Karpas-422 (cell line): Measurements from ENCODE around the gene CHGA. TPM values are rescaled to one million over a fixed set of nuclear protein-coding genes. Genes with fewer than 3 reads are reported as not detected.

Experiments used
- DNase-seq: peaks from one replicate; pipeline ENCODE4 v3.0.0-alpha.2; 2015
- H2AFZ ChIP-seq: fragments of 200-600 bp; sonication (generic); 2 replicates; pipeline ENCODE4 v1.6.1; 2014; ENCODE audit warnings: antibody characterized with exemption, low read length, mixed read lengths
- H3K27ac ChIP-seq: fragments of 200-600 bp; sonication (generic); 2 replicates; pipeline ENCODE4 v1.5.1; 2014; ENCODE audit warnings: mild to moderate bottlenecking, low read length, moderate library complexity
- H3K27me3 ChIP-seq: fragments of 200-600 bp; sonication (generic); 2 replicates; pipeline ENCODE4 v1.6.1; 2014; ENCODE audit warnings: low read length, mixed read lengths
- H3K36me3 ChIP-seq: fragments of 200-600 bp; sonication (generic); 2 replicates; pipeline ENCODE4 v1.6.1; 2014; ENCODE audit warnings: low read length, mixed read lengths; ENCODE audit not compliant: insufficient read depth
- H3K4me1 ChIP-seq: fragments of 200-600 bp; sonication (generic); 2 replicates; pipeline ENCODE4 v1.6.1; 2014; ENCODE audit warnings: mild to moderate bottlenecking, low read length, mixed read lengths
- H3K4me2 ChIP-seq: fragments of 200-600 bp; sonication (generic); 2 replicates; pipeline ENCODE4 v1.6.1; 2014; ENCODE audit warnings: low read length, low read depth, mild to moderate bottlenecking; ENCODE audit not compliant: poor library complexity, severe bottlenecking
- H3K4me3 ChIP-seq: fragments of 200-600 bp; sonication (generic); 2 replicates; pipeline ENCODE4 v1.5.1; 2014; ENCODE audit warnings: mild to moderate bottlenecking, antibody characterized with exemption, low read length, mixed read lengths
- H3K79me2 ChIP-seq: fragments of 200-600 bp; sonication (generic); 2 replicates; pipeline ENCODE4 v1.6.1; 2014; ENCODE audit warnings: mild to moderate bottlenecking, low read length, mixed read lengths
- H3K9ac ChIP-seq: fragments of 200-600 bp; sonication (generic); 2 replicates; pipeline ENCODE4 v1.6.0; 2014; ENCODE audit warnings: low read length
- H3K9me2 ChIP-seq: fragments of 200-600 bp; sonication (generic), shearing (Covaris generic); replicated peaks from 2 replicates; pipeline ENCODE4 v1.6.0; 2014; ENCODE audit warnings: mild to moderate bottlenecking, low read length, moderate library complexity; ENCODE audit not compliant: insufficient read depth
- H3K9me3 ChIP-seq: fragments of 300-700, 200-600 bp; sonication (generic); 2 replicates; pipeline ENCODE4 v1.6.1; 2014; ENCODE audit warnings: low read length, mixed read lengths
- H4K20me1 ChIP-seq: fragments of 200-600 bp; sonication (generic); 2 replicates; pipeline ENCODE4 v1.6.1; 2014; ENCODE audit warnings: mild to moderate bottlenecking, antibody characterized with exemption, low read length, low read depth; ENCODE audit not compliant: insufficient read depth
- total RNA-seq: library from RNA; depleted of rRNA; stranded (reverse); fragments of >200 nt; shearing (Covaris generic); gene quantifications from 2 replicates; pipeline ENCODE4 v1.2.3, GENCODE V29; 2014; ENCODE audit warnings: low replicate concordance

Gene CHGA
- total RNA-seq, 1 experiment from 2014 or later: not detected

DNA sequence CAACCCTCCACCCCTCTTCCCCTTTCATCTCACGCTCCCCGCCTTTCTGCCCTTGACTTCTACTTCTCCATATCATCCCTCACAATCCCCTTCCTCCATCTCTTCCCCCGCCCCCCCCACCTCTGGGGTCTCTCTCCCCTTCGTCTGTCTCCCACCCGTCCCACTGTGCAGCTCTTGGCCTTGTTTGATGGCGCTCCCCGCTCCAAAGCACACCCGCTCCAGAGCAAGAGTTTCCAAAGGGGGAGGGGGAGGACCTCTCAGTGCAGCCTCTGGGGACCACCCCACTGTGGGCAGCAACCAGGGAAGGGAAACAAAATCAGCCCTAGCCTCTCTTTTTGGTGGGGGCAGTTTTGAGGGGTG is 774 bp downstream of the CHGA start:
- Histone ChIP-seq H4K20me1 (peaks cover 3% of the 10 kb centered on the region; the same call in 1 of the 2 replicates), H3K27ac (no peak overlapping the region), H3K9me3 (no peaks in the 10 kb centered on the region), H3K4me3 (no peak overlapping the region), H3K79me2 (no peaks in the 10 kb centered on the region), H3K4me1 (no peaks in the 10 kb centered on the region), H3K36me3 (no peaks in the 10 kb centered on the region), H3K9me2 (no peaks in the 10 kb centered on the region), H3K4me2 (no peak overlapping the region), H3K9ac (no peak overlapping the region), H2AFZ (no peak overlapping the region), H3K27me3 (no peaks in the 10 kb centered on the region)
- no peak for DNase-seq

DNA sequence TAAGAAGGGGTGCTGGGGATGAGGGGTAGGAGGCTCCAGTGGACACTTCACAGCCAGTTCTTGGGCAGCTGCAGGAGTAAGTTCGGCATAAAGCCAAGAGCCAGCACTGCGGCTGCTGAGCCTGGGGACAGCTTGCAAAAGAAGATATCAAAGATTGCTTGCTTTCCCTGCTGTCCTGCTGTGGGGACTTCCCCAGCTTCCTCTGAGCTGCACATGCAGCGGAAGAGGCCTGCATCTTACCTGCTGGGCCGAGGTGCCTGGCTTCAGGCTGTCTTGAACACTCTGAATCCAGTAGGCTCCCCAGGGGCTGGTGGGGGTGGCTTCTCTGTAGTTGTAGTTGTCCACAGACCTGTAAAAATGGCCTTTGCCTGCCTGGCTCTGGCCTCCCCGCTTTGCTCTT is 1.3 kb downstream of the CHGA start:
- Histone ChIP-seq H3K36me3 (no peaks in the 10 kb centered on the region), H3K9me3 (no peaks in the 10 kb centered on the region), H3K4me1 (no peaks in the 10 kb centered on the region), H2AFZ (no peak overlapping the region), H3K79me2 (no peaks in the 10 kb centered on the region), H3K9ac (no peak overlapping the region), H3K27ac (no peak overlapping the region), H3K9me2 (no peaks in the 10 kb centered on the region), H3K4me2 (no peak overlapping the region), H3K4me3 (no peak overlapping the region), H3K27me3 (no peaks in the 10 kb centered on the region), H4K20me1 (peaks cover 3% of the 10 kb centered on the region; the same call in 1 of the 2 replicates)
- DNase-seq: no peak

DNA sequence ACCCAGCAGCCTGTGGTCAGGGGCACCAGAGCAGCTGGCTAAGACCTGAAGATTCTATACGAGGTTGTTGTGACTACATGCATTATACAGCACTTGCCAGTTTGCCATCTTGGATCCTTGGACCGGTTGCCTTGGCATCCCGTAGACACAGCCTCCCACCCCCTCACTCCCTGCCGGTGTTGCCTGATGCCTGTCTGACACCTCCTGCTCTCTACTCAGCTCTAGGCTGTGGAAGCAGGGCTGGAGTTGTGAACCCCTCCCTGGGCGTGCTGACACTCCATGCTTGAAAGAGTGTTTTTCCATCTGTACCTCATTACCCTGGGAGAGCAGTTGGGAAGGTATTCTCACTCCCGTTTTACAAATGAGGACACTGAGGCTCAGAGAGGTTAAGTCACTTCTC is 2.5 kb downstream of the CHGA start:
- no peak overlapping the region for H3K27ac ChIP-seq
- no peak for DNase-seq
- H3K27me3 ChIP-seq: no peaks in the 10 kb centered on the region
- no peak overlapping the region for H2AFZ ChIP-seq
- H3K4me2 ChIP-seq: no peak overlapping the region
- H3K4me3 ChIP-seq: no peak overlapping the region
- H3K9ac ChIP-seq: no peak overlapping the region
- H3K9me3 ChIP-seq: no peaks in the 10 kb centered on the region
- no peaks in the 10 kb centered on the region for H3K9me2 ChIP-seq
- H3K79me2 ChIP-seq: no peaks in the 10 kb centered on the region
- H3K36me3 ChIP-seq: no peaks in the 10 kb centered on the region
- no peaks in the 10 kb centered on the region for H3K4me1 ChIP-seq
- H4K20me1 ChIP-seq: peaks cover 3% of the 10 kb centered on the region; the same call in 1 of the 2 replicates

DNA sequence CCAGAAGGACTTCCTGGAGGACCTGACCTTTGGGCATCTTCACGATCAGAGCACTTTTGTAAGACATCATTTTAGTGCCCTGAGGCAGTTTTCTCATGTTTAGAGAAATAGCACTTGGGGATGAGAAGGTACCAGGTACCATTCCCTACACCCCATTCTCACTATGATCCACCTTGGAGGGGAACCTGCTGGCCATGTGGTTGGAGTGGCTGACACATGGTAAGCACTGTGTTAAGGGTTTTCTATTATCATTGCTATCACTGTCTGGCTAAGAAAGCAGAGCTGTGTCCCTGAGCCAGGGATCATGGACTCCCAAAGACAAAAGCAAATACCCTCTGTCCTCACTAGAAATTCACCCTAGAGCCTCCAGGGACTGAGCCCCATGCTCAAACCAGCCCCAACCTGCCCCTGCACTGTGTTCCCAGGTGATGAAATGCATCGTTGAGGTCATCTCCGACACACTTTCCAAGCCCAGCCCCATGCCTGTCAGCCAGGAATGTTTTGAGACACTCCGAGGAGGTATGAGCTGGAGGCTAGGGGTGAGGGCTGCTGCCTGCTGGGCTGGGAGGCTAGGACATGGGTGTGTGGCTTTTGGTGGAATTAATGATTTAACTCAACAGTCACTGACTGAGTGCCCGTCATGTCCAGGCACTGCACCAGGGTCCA is 3.4 kb downstream of the CHGA start:
- Histone ChIP-seq H3K4me1 (no peaks in the 10 kb centered on the region), H3K79me2 (no peaks in the 10 kb centered on the region), H3K36me3 (no peaks in the 10 kb centered on the region), H2AFZ (no peak overlapping the region), H3K27ac (no peak overlapping the region), H4K20me1 (peaks cover 3% of the 10 kb centered on the region; the same call in 1 of the 2 replicates), H3K9me3 (no peaks in the 10 kb centered on the region), H3K4me3 (no peak overlapping the region), H3K27me3 (no peaks in the 10 kb centered on the region), H3K9me2 (no peaks in the 10 kb centered on the region), H3K4me2 (no peak overlapping the region), H3K9ac (no peak overlapping the region)
- DNase-seq: no peak

DNA sequence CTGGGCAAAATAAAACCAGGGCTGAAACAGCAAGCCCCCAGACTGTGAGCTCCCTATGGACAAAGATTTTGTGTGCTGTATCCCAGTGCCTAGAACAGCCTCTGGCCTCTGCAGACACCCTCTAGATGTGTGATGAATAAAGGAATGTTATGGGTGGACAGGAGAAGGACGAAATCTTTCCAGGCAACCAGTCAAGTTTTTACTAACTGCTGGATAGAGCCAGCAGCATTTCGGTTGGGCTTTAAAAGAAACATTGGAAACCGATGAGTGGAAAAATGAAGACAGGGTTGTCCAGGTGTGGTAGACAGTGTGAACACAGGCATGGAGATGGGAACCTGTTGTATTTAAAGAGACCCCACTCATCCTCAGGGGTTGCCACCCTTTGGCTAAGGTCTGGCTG is 4.0 kb downstream of the CHGA start:
- no peaks in the 10 kb centered on the region for H3K4me1 ChIP-seq
- H2AFZ ChIP-seq: no peak overlapping the region
- H3K4me2 ChIP-seq: no peak overlapping the region

DNA sequence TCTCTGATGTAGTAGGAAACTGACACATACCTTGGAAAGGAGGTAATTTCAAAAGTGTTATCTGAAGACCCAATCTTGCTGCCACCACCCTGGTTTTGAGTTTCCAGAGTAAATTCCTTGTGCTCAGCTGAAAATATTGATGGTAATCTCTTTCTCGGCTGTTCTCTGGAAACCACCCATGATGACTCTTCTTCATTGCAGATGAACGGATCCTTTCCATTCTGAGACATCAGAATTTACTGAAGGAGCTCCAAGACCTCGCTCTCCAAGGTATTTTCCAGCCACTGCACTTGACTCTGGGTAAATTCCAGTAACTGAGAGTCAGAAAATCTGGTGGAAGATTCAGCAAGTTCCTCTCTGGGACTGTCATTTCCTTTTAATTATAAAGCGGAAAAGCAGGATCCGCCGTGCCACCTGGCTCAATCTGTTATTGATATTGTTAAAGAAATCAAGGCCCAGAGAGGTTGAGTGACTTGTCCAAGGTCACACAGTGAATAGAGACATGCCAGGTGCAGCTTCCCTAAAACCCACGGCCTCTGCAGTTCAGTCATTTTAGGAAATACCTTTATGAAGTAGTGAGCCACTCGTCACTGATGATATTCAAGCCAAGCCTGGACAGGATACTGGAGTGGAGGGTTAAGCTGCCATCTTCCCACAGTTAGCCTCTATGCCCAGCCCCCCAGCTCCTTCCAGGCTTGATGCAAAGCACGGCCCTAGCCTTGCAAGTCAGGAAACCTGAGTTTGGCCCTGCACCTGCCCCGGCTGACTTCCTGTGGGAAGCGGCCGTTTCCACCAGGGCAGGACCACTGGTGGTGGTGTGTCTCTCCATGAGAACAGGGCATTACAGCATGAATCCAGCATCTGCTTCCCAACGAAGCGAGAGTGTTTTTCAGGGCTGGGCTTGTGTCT is 4.7 kb downstream of the CHGA start:
- Histone ChIP-seq H3K4me3 (no peak overlapping the region), H3K27me3 (no peaks in the 10 kb centered on the region), H2AFZ (no peak overlapping the region), H3K27ac (no peak overlapping the region), H3K9ac (no peak overlapping the region), H3K9me2 (no peaks in the 10 kb centered on the region), H4K20me1 (peaks cover 3% of the 10 kb centered on the region; the same call in 1 of the 2 replicates), H3K36me3 (no peaks in the 10 kb centered on the region), H3K4me1 (no peaks in the 10 kb centered on the region), H3K4me2 (no peak overlapping the region), H3K9me3 (no peaks in the 10 kb centered on the region), H3K79me2 (no peaks in the 10 kb centered on the region)
- DNase-seq: no peak

More for the DNA sequence above, 4.0 kb downstream of the CHGA start:
- Histone ChIP-seq H3K79me2 (no peaks in the 10 kb centered on the region), H3K4me3 (no peak overlapping the region), H3K9me2 (no peaks in the 10 kb centered on the region), H3K9me3 (no peaks in the 10 kb centered on the region), H3K27me3 (no peaks in the 10 kb centered on the region), H3K27ac (no peak overlapping the region), H3K9ac (no peak overlapping the region), H3K36me3 (no peaks in the 10 kb centered on the region), H4K20me1 (peaks cover 3% of the 10 kb centered on the region; the same call in 1 of the 2 replicates)
- DNase-seq: no peak

DNA sequence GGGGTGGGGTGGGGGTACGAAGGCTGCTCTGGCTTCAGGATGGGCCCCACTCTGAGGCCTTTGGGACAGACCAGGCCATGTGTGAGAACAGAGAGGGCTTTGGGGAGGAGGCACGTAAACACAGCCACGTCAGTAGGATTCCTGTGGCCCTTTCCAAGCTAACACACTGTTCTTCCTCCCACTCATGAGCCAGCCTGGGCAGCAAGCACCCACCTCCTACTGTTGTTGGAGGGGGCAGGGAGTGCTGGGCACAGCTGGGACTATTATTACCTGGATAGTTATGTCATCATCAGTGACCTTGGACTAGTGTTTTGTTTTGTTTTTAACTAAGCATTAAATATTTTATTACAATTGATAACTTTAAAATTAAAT is 5.3 kb downstream of the CHGA start:
- H3K9me3 ChIP-seq: no peaks in the 10 kb centered on the region
- H3K4me1 ChIP-seq: no peaks in the 10 kb centered on the region
- no peak overlapping the region for H3K27ac ChIP-seq
- H3K27me3 ChIP-seq: no peaks in the 10 kb centered on the region
- no peaks in the 10 kb centered on the region for H3K9me2 ChIP-seq
- no peak overlapping the region for H3K4me2 ChIP-seq
- H3K36me3 ChIP-seq: no peaks in the 10 kb centered on the region
- H4K20me1 ChIP-seq: peaks cover 3% of the 10 kb centered on the region; the same call in 1 of the 2 replicates
- no peak overlapping the region for H3K4me3 ChIP-seq
- H3K79me2 ChIP-seq: no peaks in the 10 kb centered on the region
- DNase-seq: no peak
- no peak overlapping the region for H2AFZ ChIP-seq
- no peak overlapping the region for H3K9ac ChIP-seq

DNA sequence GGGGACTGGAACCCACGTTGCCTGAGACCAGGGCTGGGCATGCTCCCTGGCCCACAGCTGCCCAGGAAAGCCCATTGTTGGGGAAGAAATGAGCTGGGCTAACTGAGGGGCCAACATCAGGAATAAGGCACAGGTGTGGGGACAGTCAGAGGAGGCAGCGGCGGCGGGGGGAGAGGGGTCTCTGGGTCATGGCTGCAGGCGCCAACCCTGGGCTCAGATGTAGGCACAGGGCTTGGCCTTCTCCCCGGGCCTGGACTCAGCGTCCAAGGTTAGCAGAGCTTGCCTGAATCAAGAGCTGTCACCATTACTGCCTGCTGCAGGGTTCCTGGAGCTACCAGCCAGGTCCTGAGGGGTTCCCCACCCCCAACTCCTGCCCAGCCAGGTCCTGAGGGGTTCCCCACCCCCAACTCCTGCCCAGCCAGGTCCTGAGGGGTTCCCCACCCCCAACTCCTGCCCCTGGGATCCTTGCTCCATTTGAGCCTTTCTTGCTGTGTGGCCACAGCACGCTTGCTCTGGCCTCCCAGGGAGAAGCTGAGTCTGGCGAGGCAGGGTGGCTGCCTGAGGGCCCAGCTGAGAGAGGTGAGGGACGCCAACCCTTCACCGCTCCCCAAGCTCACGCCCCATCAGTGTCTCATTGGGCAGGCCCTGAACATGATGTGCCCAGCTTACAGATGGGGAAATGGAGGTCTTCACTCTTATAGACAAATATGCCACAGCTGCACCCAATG is 6.2 kb downstream of the CHGA start:
- 0 out of 2 replicates have a peak, but pooled peaks cover under 1% of the 10 kb centered on the region for H4K20me1 ChIP-seq
- no peaks in the 10 kb centered on the region for H3K27me3 ChIP-seq
- no peaks in the 10 kb centered on the region for H3K36me3 ChIP-seq
- H3K4me2 ChIP-seq: no peak overlapping the region
- H3K27ac ChIP-seq: no peak overlapping the region
- H3K79me2 ChIP-seq: no peaks in the 10 kb centered on the region
- no peak overlapping the region for H3K4me3 ChIP-seq
- no peak for DNase-seq
- no peak overlapping the region for H3K9ac ChIP-seq
- H3K9me2 ChIP-seq: no peaks in the 10 kb centered on the region
- no peak overlapping the region for H2AFZ ChIP-seq
- H3K9me3 ChIP-seq: no peaks in the 10 kb centered on the region
- H3K4me1 ChIP-seq: no peaks in the 10 kb centered on the region
